Measurements from ENCODE around the gene TNPO1. TPM values are rescaled to one million over a fixed set of nuclear protein-coding genes. Genes with fewer than 3 reads are reported as not detected.
"Not testable (repeated sequence)": the region's sequence is repeated elsewhere in the genome, so short reads cannot be mapped to it uniquely, and the experiment has no call there.

TNPO1 gene
- total RNA-seq, 1 experiment from 2014 or later: 201 TPM

- Histone ChIP-seq H3K9me3 (ENCODE audit: low read depth, low read length, poor library complexity, severe bottlenecking) (no peaks in the 10 kb centered on the region), H3K27me3 (replicated peaks; ENCODE audit: insufficient read depth, low read depth, low read length, poor library complexity) (no peaks in the 10 kb centered on the region), H3K27ac (ENCODE audit: low read depth, low read length, poor library complexity, severe bottlenecking) (no peak overlapping the region), H3K4me3 (ENCODE audit: low read depth, low read length, poor library complexity, severe bottlenecking) (no peak overlapping the region), H3K4me1 (ENCODE audit: insufficient read depth, low read length, poor library complexity, severe bottlenecking) (peaks cover 11% of the 10 kb centered on the region), H3K36me3 (ENCODE audit: insufficient read depth, low read length, poor library complexity, severe bottlenecking) (no peaks in the 10 kb centered on the region)
- DNase-seq (ENCODE audit: low spot score): no peak
- no TSS peak for BruUV-seq (replicated peaks)
- ChIA-PET POLR2A (ENCODE audit: low non-redundant PET) (no interaction called here), CTCF (no interaction called here)
- no peak for TF ChIP-seq CTCF (conservative IDR thresholded peaks at IDR 0.05; ENCODE audit: low read depth, low read length)
- no peak for TF ChIP-seq EZH2 (IDR thresholded peaks at IDR 0.05; ENCODE audit: borderline replicate concordance, low read depth, low read length, poor library complexity, severe bottlenecking)
- intact Hi-C loops (cut with micrococcal nuclease; ENCODE audit: unreplicated experiment): no loop called here
These were observed 109.0 kb downstream of the TNPO1 start for GRCh38 chr5:72925336-72926010.

- H3K4me1 ChIP-seq (ENCODE audit: insufficient read depth, low read length, poor library complexity, severe bottlenecking); H3K36me3 ChIP-seq (ENCODE audit: insufficient read depth, low read length, poor library complexity, severe bottlenecking); H3K9me3 ChIP-seq (ENCODE audit: low read depth, low read length, poor library complexity, severe bottlenecking); BruUV-seq (replicated peaks); POLR2A ChIA-PET (ENCODE audit: low non-redundant PET); CTCF ChIA-PET; DNase-seq (ENCODE audit: low spot score); H3K27me3 ChIP-seq (replicated peaks; ENCODE audit: insufficient read depth, low read depth, low read length, poor library complexity); H3K4me3 ChIP-seq (ENCODE audit: low read depth, low read length, poor library complexity, severe bottlenecking); intact Hi-C loops (cut with micrococcal nuclease; ENCODE audit: unreplicated experiment); H3K27ac ChIP-seq (ENCODE audit: low read depth, low read length, poor library complexity, severe bottlenecking): not testable (repeated sequence)
These were observed 116.2 kb downstream of the TNPO1 start for GRCh38 chr5:72932686-72933085.

GRCh38 chr5:72934953-72935725, 118.7 kb downstream of the TNPO1 start:
- POLR2A ChIA-PET (ENCODE audit: low non-redundant PET); CTCF ChIA-PET; H3K4me3 ChIP-seq (ENCODE audit: low read depth, low read length, poor library complexity, severe bottlenecking); H3K27me3 ChIP-seq (replicated peaks; ENCODE audit: insufficient read depth, low read depth, low read length, poor library complexity); H3K9me3 ChIP-seq (ENCODE audit: low read depth, low read length, poor library complexity, severe bottlenecking); H3K4me1 ChIP-seq (ENCODE audit: insufficient read depth, low read length, poor library complexity, severe bottlenecking); H3K36me3 ChIP-seq (ENCODE audit: insufficient read depth, low read length, poor library complexity, severe bottlenecking); DNase-seq (ENCODE audit: low spot score); intact Hi-C loops (cut with micrococcal nuclease; ENCODE audit: unreplicated experiment); BruUV-seq (replicated peaks); H3K27ac ChIP-seq (ENCODE audit: low read depth, low read length, poor library complexity, severe bottlenecking): not testable (repeated sequence)

- Histone ChIP-seq H3K4me1 (ENCODE audit: insufficient read depth, low read length, poor library complexity, severe bottlenecking) (no peaks in the 10 kb centered on the region), H3K4me3 (ENCODE audit: low read depth, low read length, poor library complexity, severe bottlenecking) (no peak overlapping the region)
- CTCF ChIA-PET: no interaction called here
These were observed 120.4 kb downstream of the TNPO1 start for GRCh38 chr5:72936893-72937292.

More at GRCh38 chr5:72936893-72937292, 120.4 kb downstream of the TNPO1 start:
- intact Hi-C loops (cut with micrococcal nuclease; ENCODE audit: unreplicated experiment): no loop called here
- POLR2A ChIA-PET (ENCODE audit: low non-redundant PET): no interaction called here
- Histone ChIP-seq H3K27me3 (replicated peaks; ENCODE audit: insufficient read depth, low read depth, low read length, poor library complexity) (no peaks in the 10 kb centered on the region), H3K27ac (ENCODE audit: low read depth, low read length, poor library complexity, severe bottlenecking) (no peak overlapping the region), H3K36me3 (ENCODE audit: insufficient read depth, low read length, poor library complexity, severe bottlenecking) (no peaks in the 10 kb centered on the region), H3K9me3 (ENCODE audit: low read depth, low read length, poor library complexity, severe bottlenecking) (no peaks in the 10 kb centered on the region)
- BruUV-seq (replicated peaks): no TSS peak
- DNase-seq (ENCODE audit: low spot score): no peak
- no peak for TF ChIP-seq CTCF (conservative IDR thresholded peaks at IDR 0.05; ENCODE audit: low read depth, low read length)
